OCI-LY7 (cell line): ENCODE results near the gene EBNA1BP2. TPM values are rescaled to one million over a fixed set of nuclear protein-coding genes. Genes with fewer than 3 reads are reported as not detected.

ENCODE experiments used
- BruUV-seq: library from RNA; stranded (reverse); fragments of 400-500 nt; replicated peaks from 2 replicates; lab custom pipeline; 2021; lab: Mats Ljungman, UMichigan
- CTCF ChIA-PET: fragments of 300-600 bp; sonication (Branson Sonifier 250); formaldehyde crosslinking; loops from one replicate; lab custom pipeline; 2022; ENCODE audit warnings: antibody characterized with exemption; ENCODE audit not compliant: unreplicated experiment; lab: Charles Lee
- POLR2A ChIA-PET: fragments of 300-600 bp; sonication (Branson Sonifier 250); formaldehyde crosslinking; loops from one replicate; lab custom pipeline; 2022; ENCODE audit warnings: antibody characterized with exemption; lab: Charles Lee
- DNase-seq: peaks from one replicate; pipeline ENCODE4 v3.0.0-alpha.2; 2015; ENCODE audit warnings: low spot score
- H2AFZ ChIP-seq: fragments of 200-600 bp; sonication (generic), shearing (Covaris generic); 2 replicates; pipeline ENCODE4 v1.6.1; 2014; ENCODE audit warnings: mild to moderate bottlenecking, antibody characterized with exemption, low read length, moderate library complexity
- H3K27ac ChIP-seq: fragments of 200-600 bp; sonication (generic); 2 replicates; pipeline ENCODE4 v1.5.1; 2014; ENCODE audit warnings: mixed run types, low read depth, mild to moderate bottlenecking, moderate library complexity, low read length, inconsistent platforms; ENCODE audit not compliant: poor library complexity, severe bottlenecking
- H3K36me3 ChIP-seq: fragments of 200-600 bp; sonication (generic); 2 replicates; pipeline ENCODE4 v1.6.1; 2014; ENCODE audit warnings: mild to moderate bottlenecking, antibody characterized with exemption, low read length, moderate library complexity, mixed read lengths; ENCODE audit not compliant: insufficient read depth
- H3K4me1 ChIP-seq: fragments of 200-600 bp; sonication (generic); 2 replicates; pipeline ENCODE4 v1.5.1; 2014; ENCODE audit warnings: mild to moderate bottlenecking, low read length; ENCODE audit not compliant: insufficient read depth, poor library complexity, severe bottlenecking
- H3K4me2 ChIP-seq: fragments of 200-600 bp; sonication (generic); 2 replicates; pipeline ENCODE4 v1.6.1; 2014; ENCODE audit warnings: mild to moderate bottlenecking, low read length
- H3K4me3 ChIP-seq: fragments of 200-600 bp; sonication (generic); 2 replicates; pipeline ENCODE4 v1.5.1; 2014; ENCODE audit warnings: mild to moderate bottlenecking, low read depth, low read length; ENCODE audit not compliant: poor library complexity, severe bottlenecking
- H3K79me2 ChIP-seq: fragments of 200-600 bp; sonication (generic); 2 replicates; pipeline ENCODE4 v1.6.1; 2016; ENCODE audit warnings: low read depth, mild to moderate bottlenecking, low read length, moderate library complexity, mixed read lengths; ENCODE audit not compliant: insufficient read depth
- H3K9me2 ChIP-seq: fragments of 200-600 bp; sonication (generic); 2 replicates; pipeline ENCODE4 v1.6.1; 2016; ENCODE audit warnings: mild to moderate bottlenecking, low read length, mixed read lengths; ENCODE audit not compliant: insufficient read depth
- H3K9me3 ChIP-seq: fragments of 200-600 bp; sonication (generic); 2 replicates; pipeline ENCODE4 v1.6.1; 2014; ENCODE audit warnings: mild to moderate bottlenecking, mixed run types, low read length, mixed read lengths
- H4K20me1 ChIP-seq: fragments of 200-600 bp; sonication (generic); 2 replicates; pipeline ENCODE4 v1.6.1; 2014; ENCODE audit warnings: mild to moderate bottlenecking, antibody characterized with exemption, low read length, moderate library complexity, mixed read lengths; ENCODE audit not compliant: insufficient read depth
- CTCF ChIP-seq: fragments of 200-600 bp; sonication (generic); conservative IDR thresholded peaks from 2 replicates; pipeline ENCODE4 v1.5.1; 2014; ENCODE audit warnings: mild to moderate bottlenecking, antibody characterized with exemption, low read length, moderate library complexity, mixed read lengths
- EZH2phosphoT487 ChIP-seq: fragments of 200-600 bp; sonication (generic); IDR thresholded peaks from 2 replicates; pipeline ENCODE4 v1.6.1; 2018; ENCODE audit warnings: low read depth, borderline replicate concordance, mild to moderate bottlenecking, mixed run types, antibody characterized with exemption, low read length, moderate library complexity, mixed read lengths
- intact Hi-C: fragments of 100-400 bp; cut with micrococcal nuclease; formaldehyde crosslinking; loops from one replicate; pipeline ENCODE4 v1.10.0; 2022; ENCODE audit not compliant: unreplicated experiment
- total RNA-seq, 2 experiments: library from RNA; depleted of rRNA in 1 of 2; stranded (reverse); fragments of >200 nt in 1 of 2; shearing (Covaris generic) in 1 of 2; gene quantifications; 2 replicates each; pipeline ENCODE4 v1.2.3, GENCODE V29; 2014 to 2022

Gene EBNA1BP2
- total RNA-seq, 2 experiments from 2014 or later, result 63.0 to 65.4 TPM

GRCh38 chr1:43144237-43144636 lies 27.9 kb downstream of the EBNA1BP2 start:
- Histone ChIP-seq H3K4me2 (no peak overlapping the region), H3K4me1 (no peaks in the 10 kb centered on the region), H3K9me2 (no peaks in the 10 kb centered on the region), H2AFZ (no peak overlapping the region), H3K27ac (no peak overlapping the region), H4K20me1 (no peaks in the 10 kb centered on the region), H3K4me3 (no peak overlapping the region), H3K36me3 (no peaks in the 10 kb centered on the region), H3K79me2 (no peaks in the 10 kb centered on the region), H3K9me3 (no peaks in the 10 kb centered on the region)
- intact Hi-C loops, result no loop called here
- no peak for DNase-seq
- POLR2A ChIA-PET, result no interaction called here
- TF ChIP-seq CTCF (no peak), EZH2phosphoT487 (no peak)
- no TSS peak for BruUV-seq
- CTCF ChIA-PET, result no interaction called here

DNA sequence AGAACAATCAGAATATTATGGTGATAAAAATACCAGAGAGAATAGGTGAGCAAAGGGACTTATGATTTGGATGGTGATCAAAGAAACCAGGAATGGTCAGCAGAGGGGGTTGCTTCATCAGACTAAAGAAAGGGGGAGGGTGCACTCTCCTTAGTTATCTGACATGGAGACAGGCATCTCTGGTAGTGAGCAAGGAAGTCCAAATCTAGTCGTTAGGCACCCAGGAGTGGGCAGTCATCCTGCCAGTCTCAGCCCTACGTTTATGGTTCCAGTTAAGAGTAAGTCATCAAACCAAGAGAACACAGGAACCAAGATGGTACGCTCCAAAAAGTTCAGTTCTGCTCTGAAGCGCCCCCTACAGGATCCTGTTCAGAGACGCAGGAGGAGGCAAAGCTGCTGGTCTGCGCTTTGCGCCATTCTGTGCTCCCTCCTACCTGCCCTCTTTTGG lies 28.6 kb downstream of the EBNA1BP2 start:
- Histone ChIP-seq H3K79me2 (no peaks in the 10 kb centered on the region), H3K36me3 (no peaks in the 10 kb centered on the region), H3K27ac (no peak overlapping the region), H3K9me2 (no peaks in the 10 kb centered on the region), H3K4me3 (no peak overlapping the region), H3K4me1 (no peaks in the 10 kb centered on the region), H2AFZ (no peak overlapping the region), H3K4me2 (no peak overlapping the region), H4K20me1 (no peaks in the 10 kb centered on the region), H3K9me3 (no peaks in the 10 kb centered on the region)
- no TSS peak for BruUV-seq
- intact Hi-C loops, result no loop called here
- ChIA-PET CTCF (no interaction called here), POLR2A (no interaction called here)
- peak; percentile 78 for TF ChIP-seq CTCF
- no peak for TF ChIP-seq EZH2phosphoT487
- DNase-seq, result peak; percentile 22

- H3K9me2 ChIP-seq, result no peaks in the 10 kb centered on the region
- no peaks in the 10 kb centered on the region for H3K79me2 ChIP-seq
- no peak overlapping the region for H3K4me2 ChIP-seq
- ChIA-PET CTCF (no interaction called here), POLR2A (no interaction called here)
- H3K27ac ChIP-seq, result no peak overlapping the region
- intact Hi-C loops, result no loop called here
- no peak overlapping the region for H2AFZ ChIP-seq
- H3K4me3 ChIP-seq, result no peak overlapping the region
- no peaks in the 10 kb centered on the region for H4K20me1 ChIP-seq
- H3K9me3 ChIP-seq, result no peaks in the 10 kb centered on the region
- no peaks in the 10 kb centered on the region for H3K4me1 ChIP-seq
- no peak for DNase-seq
- TF ChIP-seq CTCF (no peak), EZH2phosphoT487 (no peak)
- BruUV-seq, result no TSS peak
- no peaks in the 10 kb centered on the region for H3K36me3 ChIP-seq
Measured at GRCh38 chr1:43140583-43140982, 31.5 kb downstream of the EBNA1BP2 start.
